Measurements from ENCODE around the gene NPHS1.

The NPHS1 gene

GRCh38 chr19:35860436-35860817, 8.1 kb upstream of the NPHS1 start:
- ChIA-PET CTCF (interaction anchor here (1.0 to 1.4 kb wide), 3 partner anchors 9 to 71 kb away, joined by 3 to 8 read pairs (median 3); no protein-coding TSS in a partner anchor), POLR2A (interaction anchor here (0.6 to 2.9 kb wide), 2 partner anchors 10 to 1459 kb away, joined by 4 to 11 read pairs; no protein-coding TSS in a partner anchor)
- H3K4me3 ChIP-seq (ENCODE audit: low read depth, low read length): no peak overlapping the region
- no peak overlapping the region for H3K27ac ChIP-seq (ENCODE audit: extremely low read depth, low read depth, low read length)
- no peaks in the 10 kb centered on the region for H3K36me3 ChIP-seq (ENCODE audit: control insufficient read depth in 2 of 2, insufficient read depth in 1 of 2, low read length in 2 of 2)
- TF ChIP-seq ZNF19 (tag by site-specific recombination; IDR thresholded peaks at IDR 0.05; ENCODE audit: low read depth): no peak
- TF ChIP-seq, protein P1, sequence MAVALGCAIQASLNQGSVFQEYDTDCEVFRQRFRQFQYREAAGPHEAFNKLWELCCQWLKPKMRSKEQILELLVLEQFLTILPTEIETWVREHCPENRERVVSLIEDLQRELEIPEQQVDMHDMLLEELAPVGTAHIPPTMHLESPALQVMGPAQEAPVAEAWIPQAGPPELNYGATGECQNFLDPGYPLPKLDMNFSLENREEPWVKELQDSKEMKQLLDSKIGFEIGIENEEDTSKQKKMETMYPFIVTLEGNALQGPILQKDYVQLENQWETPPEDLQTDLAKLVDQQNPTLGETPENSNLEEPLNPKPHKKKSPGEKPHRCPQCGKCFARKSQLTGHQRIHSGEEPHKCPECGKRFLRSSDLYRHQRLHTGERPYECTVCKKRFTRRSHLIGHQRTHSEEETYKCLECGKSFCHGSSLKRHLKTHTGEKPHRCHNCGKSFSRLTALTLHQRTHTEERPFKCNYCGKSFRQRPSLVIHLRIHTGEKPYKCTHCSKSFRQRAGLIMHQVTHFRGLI (tag by site-specific recombination; IDR thresholded peaks at IDR 0.05): no peak
- TF ChIP-seq KLF9 (tag by site-specific recombination; IDR thresholded peaks at IDR 0.05; ENCODE audit: low read depth): peak; percentile 33
- H3K4me1 ChIP-seq (ENCODE audit: control insufficient read depth, insufficient read depth, low read length): no peaks in the 10 kb centered on the region
- H3K9me3 ChIP-seq (ENCODE audit: control insufficient read depth, insufficient read depth, low read depth, low read length): no peaks in the 10 kb centered on the region

- Histone ChIP-seq H3K27ac (ENCODE audit: extremely low read depth, low read depth, low read length) (no peak overlapping the region), H3K9me3 (ENCODE audit: control insufficient read depth, insufficient read depth, low read depth, low read length) (no peaks in the 10 kb centered on the region), H3K4me3 (ENCODE audit: low read depth, low read length) (no peak overlapping the region), H3K36me3 (ENCODE audit: control insufficient read depth in 2 of 2, insufficient read depth in 1 of 2, low read length in 2 of 2) (no peaks in the 10 kb centered on the region), H3K4me1 (ENCODE audit: control insufficient read depth, insufficient read depth, low read length) (no peaks in the 10 kb centered on the region)
- 0 out of 2 replicates have a peak, but pooled peaks have one; percentile 29 for TF ChIP-seq ZBTB6 (tag by site-specific recombination; IDR thresholded peaks at IDR 0.05)
- no peak for TF ChIP-seq ZNF776 (tag by site-specific recombination; IDR thresholded peaks at IDR 0.05; ENCODE audit: borderline replicate concordance)
- ChIA-PET POLR2A (interaction anchor here (0.7 to 2.9 kb wide), 2 partner anchors 11 to 41 kb away, joined by 3 to 11 read pairs; partner anchors contain the start of gene NFKBID), CTCF (interaction anchor here (1.0 to 1.4 kb wide), 3 partner anchors 9 to 39 kb away, joined by 3 to 4 read pairs (median 4); no protein-coding TSS in a partner anchor)
Measured at GRCh38 chr19:35859414-35859813, 7.1 kb upstream of the NPHS1 start.

DNA sequence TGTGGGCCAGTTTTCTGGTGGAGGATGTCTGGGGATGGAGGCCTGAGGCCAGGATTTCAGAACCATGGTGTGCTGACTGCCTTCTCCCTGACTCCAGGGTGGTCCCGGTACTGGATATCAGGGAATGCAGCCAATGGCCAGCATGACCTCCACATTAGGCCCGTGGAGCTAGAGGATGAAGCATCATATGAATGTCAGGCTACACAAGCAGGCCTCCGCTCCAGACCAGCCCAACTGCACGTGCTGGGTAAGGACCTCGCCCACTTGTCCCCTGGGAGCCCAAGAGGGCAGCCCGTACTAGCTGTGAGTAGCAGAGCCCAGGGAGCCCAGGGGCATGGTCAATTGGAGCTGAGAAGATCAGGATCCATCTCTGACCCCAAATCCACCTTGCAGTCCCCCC, 6.0 kb upstream of the NPHS1 start:
- TF ChIP-seq ZNF19 (tag by site-specific recombination; IDR thresholded peaks at IDR 0.05; ENCODE audit: low read depth) (no peak), ZSCAN23 (tag by site-specific recombination; IDR thresholded peaks at IDR 0.05) (no peak), ZNF600 (tag by site-specific recombination; IDR thresholded peaks at IDR 0.05) (peak; percentile 79), ZNF548 (tag by site-specific recombination; IDR thresholded peaks at IDR 0.05) (no peak), KLF9 (tag by site-specific recombination; IDR thresholded peaks at IDR 0.05; ENCODE audit: low read depth) (0 out of 2 replicates have a peak, but pooled peaks have one; percentile 12)
- TF ChIP-seq, protein P2, sequence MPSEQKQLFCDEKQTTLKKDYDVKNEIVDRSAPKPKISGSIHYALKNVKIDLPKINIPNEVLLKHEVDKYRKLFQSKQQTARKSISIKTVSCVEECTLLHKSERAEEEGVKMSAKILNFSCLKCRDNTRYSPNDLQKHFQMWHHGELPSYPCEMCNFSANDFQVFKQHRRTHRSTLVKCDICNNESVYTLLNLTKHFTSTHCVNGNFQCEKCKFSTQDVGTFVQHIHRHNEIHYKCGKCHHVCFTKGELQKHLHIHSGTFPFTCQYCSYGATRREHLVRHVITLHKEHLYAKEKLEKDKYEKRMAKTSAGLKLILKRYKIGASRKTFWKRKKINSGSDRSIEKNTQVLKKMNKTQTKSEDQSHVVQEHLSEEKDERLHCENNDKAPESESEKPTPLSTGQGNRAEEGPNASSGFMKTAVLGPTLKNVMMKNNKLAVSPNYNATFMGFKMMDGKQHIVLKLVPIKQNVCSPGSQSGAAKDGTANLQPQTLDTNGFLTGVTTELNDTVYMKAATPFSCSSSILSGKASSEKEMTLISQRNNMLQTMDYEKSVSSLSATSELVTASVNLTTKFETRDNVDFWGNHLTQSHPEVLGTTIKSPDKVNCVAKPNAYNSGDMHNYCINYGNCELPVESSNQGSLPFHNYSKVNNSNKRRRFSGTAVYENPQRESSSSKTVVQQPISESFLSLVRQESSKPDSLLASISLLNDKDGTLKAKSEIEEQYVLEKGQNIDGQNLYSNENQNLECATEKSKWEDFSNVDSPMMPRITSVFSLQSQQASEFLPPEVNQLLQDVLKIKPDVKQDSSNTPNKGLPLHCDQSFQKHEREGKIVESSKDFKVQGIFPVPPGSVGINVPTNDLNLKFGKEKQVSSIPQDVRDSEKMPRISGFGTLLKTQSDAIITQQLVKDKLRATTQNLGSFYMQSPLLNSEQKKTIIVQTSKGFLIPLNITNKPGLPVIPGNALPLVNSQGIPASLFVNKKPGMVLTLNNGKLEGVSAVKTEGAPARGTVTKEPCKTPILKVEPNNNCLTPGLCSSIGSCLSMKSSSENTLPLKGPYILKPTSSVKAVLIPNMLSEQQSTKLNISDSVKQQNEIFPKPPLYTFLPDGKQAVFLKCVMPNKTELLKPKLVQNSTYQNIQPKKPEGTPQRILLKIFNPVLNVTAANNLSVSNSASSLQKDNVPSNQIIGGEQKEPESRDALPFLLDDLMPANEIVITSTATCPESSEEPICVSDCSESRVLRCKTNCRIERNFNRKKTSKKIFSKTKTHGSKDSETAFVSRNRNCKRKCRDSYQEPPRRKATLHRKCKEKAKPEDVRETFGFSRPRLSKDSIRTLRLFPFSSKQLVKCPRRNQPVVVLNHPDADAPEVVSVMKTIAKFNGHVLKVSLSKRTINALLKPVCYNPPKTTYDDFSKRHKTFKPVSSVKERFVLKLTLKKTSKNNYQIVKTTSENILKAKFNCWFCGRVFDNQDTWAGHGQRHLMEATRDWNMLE (tag by site-specific recombination; conservative IDR thresholded peaks at IDR 0.05; ENCODE audit: low read depth): no peak
- TF ChIP-seq, protein P1 (tag by site-specific recombination; IDR thresholded peaks at IDR 0.05): peak; percentile 28; the same call in 1 of the 2 replicates
- ChIA-PET POLR2A (interaction anchor here (1.1 kb wide), 1 partner anchor 11 kb away, joined by 3 read pairs; no protein-coding TSS in a partner anchor), CTCF (interaction anchor here (0.6 kb wide), 2 partner anchors 209 to 348 kb away, joined by 3 read pairs; no protein-coding TSS in a partner anchor)
- H3K4me1 ChIP-seq (ENCODE audit: control insufficient read depth, insufficient read depth, low read length): no peaks in the 10 kb centered on the region
- no peaks in the 10 kb centered on the region for H3K9me3 ChIP-seq (ENCODE audit: control insufficient read depth, insufficient read depth, low read depth, low read length)
- H3K36me3 ChIP-seq (ENCODE audit: control insufficient read depth in 2 of 2, insufficient read depth in 1 of 2, low read length in 2 of 2): no peaks in the 10 kb centered on the region
- H3K4me3 ChIP-seq (ENCODE audit: low read depth, low read length): no peak overlapping the region
- no peak overlapping the region for H3K27ac ChIP-seq (ENCODE audit: extremely low read depth, low read depth, low read length)

Measured in HEK293 (cell line).